ENCODE results near the gene APOL5.
"Not testable (repeated sequence)": the region's sequence is repeated elsewhere in the genome, so short reads cannot be mapped to it uniquely, and the experiment has no call there.

The APOL5 gene

GRCh38 chr22:35708917-35709316 is 8.8 kb upstream of the APOL5 start:
- DNase-seq (ENCODE audit: low read depth in 2 of 3, low spot score in 2 of 3) = no peak

- no peak for DNase-seq (ENCODE audit: low read depth in 2 of 3, low spot score in 2 of 3)
Measured at GRCh38 chr22:35711336-35711735, 6.3 kb upstream of the APOL5 start.

- DNase-seq (ENCODE audit: low read depth in 2 of 3, low spot score in 2 of 3) = no peak
Measured at GRCh38 chr22:35712672-35713071, 5.0 kb upstream of the APOL5 start.

GRCh38 chr22:35719212-35719875 is 1.7 kb downstream of the APOL5 start:
- no peak for DNase-seq (ENCODE audit: low read depth in 2 of 3, low spot score in 2 of 3)

GRCh38 chr22:35721960-35722359 is 4.3 kb downstream of the APOL5 start:
- no peak for DNase-seq (ENCODE audit: low read depth in 2 of 3, low spot score in 2 of 3)

- DNase-seq (ENCODE audit: low read depth in 2 of 3, low spot score in 2 of 3) = no peak
Measured at GRCh38 chr22:35725521-35725920, 7.8 kb downstream of the APOL5 start.

GRCh38 chr22:35726398-35726797 is 8.7 kb downstream of the APOL5 start:
- DNase-seq (ENCODE audit: low read depth in 2 of 3, low spot score in 2 of 3) = no peak

- DNase-seq (ENCODE audit: low read depth in 2 of 3, low spot score in 2 of 3) = no peak
Measured at GRCh38 chr22:35726933-35727332, 9.3 kb downstream of the APOL5 start.

- DNase-seq (ENCODE audit: low read depth in 2 of 3, low spot score in 2 of 3) = no peak
Measured at GRCh38 chr22:35727436-35727835, 9.8 kb downstream of the APOL5 start.

GRCh38 chr22:35728639-35729308 is 11.1 kb downstream of the APOL5 start:
- no peak for DNase-seq (ENCODE audit: low read depth in 2 of 3, low spot score in 2 of 3)

- DNase-seq (ENCODE audit: low read depth in 2 of 3, low spot score in 2 of 3) = no peak
Measured at GRCh38 chr22:35729309-35729698, 11.6 kb downstream of the APOL5 start.

GRCh38 chr22:35731321-35731720 is 13.6 kb downstream of the APOL5 start:
- DNase-seq (ENCODE audit: low read depth in 2 of 3, low spot score in 2 of 3) = no peak

GRCh38 chr22:35732116-35732515 is 14.4 kb downstream of the APOL5 start:
- no peak for DNase-seq (ENCODE audit: low read depth in 2 of 3, low spot score in 2 of 3)

- DNase-seq (ENCODE audit: low read depth in 2 of 3, low spot score in 2 of 3) = no peak
Measured at GRCh38 chr22:35733036-35733435, 15.4 kb downstream of the APOL5 start.

GRCh38 chr22:35733791-35734516 is 16.3 kb downstream of the APOL5 start:
- DNase-seq (ENCODE audit: low read depth in 2 of 3, low spot score in 2 of 3) = no peak

GRCh38 chr22:35734517-35734827 is 16.8 kb downstream of the APOL5 start:
- no peak for DNase-seq (ENCODE audit: low read depth in 2 of 3, low spot score in 2 of 3)

- no peak for DNase-seq (ENCODE audit: low read depth in 2 of 3, low spot score in 2 of 3)
Measured at GRCh38 chr22:35735542-35735941, 17.9 kb downstream of the APOL5 start.

GRCh38 chr22:35736166-35736565 is 18.5 kb downstream of the APOL5 start:
- DNase-seq (ENCODE audit: low read depth in 2 of 3, low spot score in 2 of 3) = no peak

- no peak for DNase-seq (ENCODE audit: low read depth in 2 of 3, low spot score in 2 of 3)
Measured at GRCh38 chr22:35736701-35737100, 19.0 kb downstream of the APOL5 start.

GRCh38 chr22:35737886-35738285 is 20.2 kb downstream of the APOL5 start:
- not testable (repeated sequence) for DNase-seq (ENCODE audit: low read depth in 2 of 3, low spot score in 2 of 3)

GRCh38 chr22:35739076-35739930 is 21.6 kb downstream of the APOL5 start:
- DNase-seq (ENCODE audit: low read depth in 2 of 3, low spot score in 2 of 3) = no peak

Measured in activated CD8-positive, alpha-beta memory T cell treated with anti-CD3 and anti-CD28 coated beads for 48 hours (primary cell).